GM18951 (cell line): ENCODE measurements around the gene MNX1.

Source experiments
- POLR2A ChIP-seq: IDR thresholded peaks from 4 replicates; pipeline ENCODE4 v1.6.1; 2011; ENCODE audit warnings: mild to moderate bottlenecking; ENCODE audit not compliant: insufficient read length, insufficient read depth; ENCODE audit errors: extremely low read depth
- in situ Hi-C: fragments of 300-500 bp; cut with MboI; formaldehyde crosslinking; loops from one replicate; pipeline ENCODE4 v1.12.0; 2022; ENCODE audit warnings: low sequenced_read_pairs, mixed read lengths, inconsistent platforms; ENCODE audit not compliant: unreplicated experiment

Gene MNX1

GRCh38 chr7:156979007-156979606 is 31.4 kb downstream of the MNX1 start:
- in situ Hi-C loops, result no loop called here
- no peak for TF ChIP-seq POLR2A

DNA sequence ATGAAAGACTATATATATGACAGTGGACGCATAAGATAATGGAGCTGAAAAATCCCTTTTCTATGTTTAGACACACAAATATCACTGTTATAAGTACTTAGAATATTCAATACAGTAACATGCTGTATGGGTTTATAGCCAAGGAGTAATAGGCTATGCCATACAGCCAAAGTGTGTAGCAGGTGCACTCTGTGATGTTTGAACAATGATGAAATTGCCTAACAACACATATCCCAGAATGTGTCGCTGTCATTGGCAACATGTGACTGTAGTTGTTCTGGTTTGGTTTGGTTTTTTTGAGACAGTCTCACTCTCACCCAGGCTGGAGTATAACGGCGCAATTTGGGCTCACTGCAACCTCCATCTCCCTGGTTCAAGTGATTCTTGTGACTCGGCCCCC is 34.8 kb downstream of the MNX1 start:
- no peak for TF ChIP-seq POLR2A
- in situ Hi-C loops, result no loop called here

GRCh38 chr7:156969972-156970420 is 40.5 kb downstream of the MNX1 start:
- in situ Hi-C loops, result no loop called here
- no peak for TF ChIP-seq POLR2A

GRCh38 chr7:156968183-156968582 is 42.3 kb downstream of the MNX1 start:
- TF ChIP-seq POLR2A, result no peak
- in situ Hi-C loops, result no loop called here

GRCh38 chr7:156966387-156966786 is 44.1 kb downstream of the MNX1 start:
- TF ChIP-seq POLR2A, result no peak
- in situ Hi-C loops, result no loop called here

GRCh38 chr7:156964971-156965370 is 45.5 kb downstream of the MNX1 start:
- no peak for TF ChIP-seq POLR2A
- in situ Hi-C loops, result no loop called here

DNA sequence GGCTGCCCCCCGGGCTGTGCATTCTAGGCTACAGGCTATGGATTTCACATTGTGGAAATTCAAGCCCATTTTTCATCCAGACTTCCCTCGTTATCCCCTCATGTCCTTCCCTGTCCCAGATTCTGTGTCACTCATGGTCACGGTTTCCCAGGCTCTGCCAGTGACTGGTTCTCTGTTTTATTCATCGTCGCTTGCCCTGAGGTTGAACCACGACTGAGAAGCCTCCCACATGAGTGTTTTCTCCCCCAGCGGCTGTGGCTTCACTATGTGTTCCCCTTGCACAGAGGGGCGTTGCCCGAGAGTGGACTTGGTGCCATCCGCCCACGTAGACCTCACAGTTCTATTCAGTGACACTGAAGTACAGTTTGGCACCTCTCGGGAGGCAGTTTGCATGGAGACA is 47.0 kb downstream of the MNX1 start:
- in situ Hi-C loops, result no loop called here
- no peak for TF ChIP-seq POLR2A

- in situ Hi-C loops, result no loop called here
- TF ChIP-seq POLR2A, result no peak
These were observed 47.6 kb downstream of the MNX1 start for GRCh38 chr7:156962897-156963296.

DNA sequence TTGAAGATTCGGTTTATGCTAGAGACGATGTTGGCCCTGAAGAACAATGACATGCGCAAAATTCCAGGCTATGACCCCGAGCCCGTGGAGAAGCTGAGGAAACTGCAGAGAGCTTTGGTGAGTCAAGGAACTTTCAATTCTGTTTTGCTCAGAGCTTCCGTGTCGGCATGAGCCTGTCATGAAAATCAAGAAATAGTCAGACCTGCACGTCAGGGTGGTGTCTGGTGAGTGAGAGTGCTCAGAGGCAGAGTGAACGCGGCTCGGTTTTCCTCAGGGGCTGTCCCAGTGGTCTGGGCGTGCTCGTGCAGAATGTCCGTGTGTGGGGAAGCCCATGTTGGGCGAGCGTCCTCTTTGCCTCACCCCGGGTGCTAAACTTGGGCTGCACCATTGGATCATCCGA is 48.3 kb downstream of the MNX1 start:
- in situ Hi-C loops, result no loop called here
- TF ChIP-seq POLR2A, result no peak

DNA sequence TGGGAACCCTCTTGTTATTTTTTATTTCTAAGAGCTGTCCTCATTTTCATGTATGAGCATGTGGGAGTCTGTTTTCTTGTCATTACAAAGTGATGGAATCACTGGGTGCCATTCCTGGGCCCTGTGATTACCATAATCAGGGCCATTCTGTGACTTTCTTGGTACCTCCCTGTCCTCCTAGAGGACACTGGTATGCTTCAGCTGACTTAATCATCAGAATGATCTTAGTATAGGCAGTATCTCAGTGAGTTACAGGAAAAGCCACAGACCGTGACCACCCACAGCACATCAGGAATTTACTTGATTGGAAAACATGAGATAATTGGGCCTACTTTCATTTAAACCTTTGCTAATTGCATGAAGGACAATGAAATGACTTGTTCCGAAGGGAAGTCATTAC is 53.7 kb downstream of the MNX1 start:
- no peak for TF ChIP-seq POLR2A
- in situ Hi-C loops, result no loop called here

- in situ Hi-C loops, result no loop called here
- TF ChIP-seq POLR2A, result no peak
These were observed 55.5 kb downstream of the MNX1 start for GRCh38 chr7:156954941-156955340.
